Nephron (organoid): ENCODE measurements around the gene FANCE.

Experiments
- H3K27ac Mint-ChIP-seq, 3 experiments: 2 replicates each; pipeline ENCODE4 v1.8.0; 2020; ENCODE audit warnings: mixed read lengths in 3 of 3, mild to moderate bottlenecking in 2 of 3, moderate library complexity in 1 of 3
- H3K27me3 Mint-ChIP-seq: 2 replicates; pipeline ENCODE4 v1.8.0; 2021; ENCODE audit warnings: low read depth, mild to moderate bottlenecking, moderate library complexity, mixed read lengths
- H3K36me3 Mint-ChIP-seq: 2 replicates; pipeline ENCODE4 v1.8.0; 2020; ENCODE audit warnings: low read depth, mixed read lengths
- H3K4me1 Mint-ChIP-seq: 2 replicates; pipeline ENCODE4 v1.8.0; 2020; ENCODE audit warnings: mixed read lengths
- H3K4me3 Mint-ChIP-seq, 3 experiments: 2 replicates each; pipeline ENCODE4 v1.8.0; 2020; ENCODE audit warnings: mild to moderate bottlenecking in 3 of 3, mixed read lengths in 3 of 3, moderate library complexity in 2 of 3
- H3K9me3 Mint-ChIP-seq: 2 replicates; pipeline ENCODE4 v1.8.0; 2020; ENCODE audit warnings: mixed read lengths
- CTCF ChIP-seq, 3 experiments: fragments of 200-600 bp; sonication (generic); IDR thresholded peaks; one replicate each; pipeline ENCODE4 v1.5.0; 2021; ENCODE audit warnings: antibody characterized with exemption in 3 of 3; ENCODE audit not compliant: unreplicated experiment in 3 of 3

FANCE gene

DNA sequence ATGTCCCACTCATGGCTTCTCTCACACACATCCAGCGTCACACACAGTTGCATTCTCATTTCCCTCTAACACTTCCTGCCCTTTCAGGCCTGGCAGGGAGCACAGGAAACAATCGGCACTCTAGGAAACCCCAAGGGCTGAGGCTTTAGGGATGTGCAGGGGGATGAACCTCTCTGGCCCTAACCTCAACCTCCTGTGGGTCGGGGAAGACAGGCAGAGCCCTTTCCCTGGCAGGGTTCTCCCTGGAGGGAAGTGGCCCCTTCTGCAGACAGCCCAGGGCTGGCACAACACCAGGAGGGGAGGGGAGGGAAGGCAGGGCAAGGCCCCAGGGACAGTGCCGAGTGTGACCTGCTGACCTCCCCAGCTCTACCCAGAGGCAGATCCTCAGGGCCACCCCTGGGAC lies 42.0 kb downstream of the FANCE start:
- H3K27ac Mint-ChIP-seq, result peak overlapping the region; percentile 87 to 94 (median 93)
- peak overlapping the region; percentile 60 to 80 (median 74) for H3K4me3 Mint-ChIP-seq
- no peaks in the 10 kb centered on the region for H3K9me3 Mint-ChIP-seq
- H3K4me1 Mint-ChIP-seq, result peaks cover 63% of the 10 kb centered on the region
- no peaks in the 10 kb centered on the region for H3K27me3 Mint-ChIP-seq
- no peak for TF ChIP-seq CTCF (IDR thresholded peaks at IDR 0.05; ENCODE audit: unreplicated experiment in 3 of 3)
- no peaks in the 10 kb centered on the region for H3K36me3 Mint-ChIP-seq

DNA sequence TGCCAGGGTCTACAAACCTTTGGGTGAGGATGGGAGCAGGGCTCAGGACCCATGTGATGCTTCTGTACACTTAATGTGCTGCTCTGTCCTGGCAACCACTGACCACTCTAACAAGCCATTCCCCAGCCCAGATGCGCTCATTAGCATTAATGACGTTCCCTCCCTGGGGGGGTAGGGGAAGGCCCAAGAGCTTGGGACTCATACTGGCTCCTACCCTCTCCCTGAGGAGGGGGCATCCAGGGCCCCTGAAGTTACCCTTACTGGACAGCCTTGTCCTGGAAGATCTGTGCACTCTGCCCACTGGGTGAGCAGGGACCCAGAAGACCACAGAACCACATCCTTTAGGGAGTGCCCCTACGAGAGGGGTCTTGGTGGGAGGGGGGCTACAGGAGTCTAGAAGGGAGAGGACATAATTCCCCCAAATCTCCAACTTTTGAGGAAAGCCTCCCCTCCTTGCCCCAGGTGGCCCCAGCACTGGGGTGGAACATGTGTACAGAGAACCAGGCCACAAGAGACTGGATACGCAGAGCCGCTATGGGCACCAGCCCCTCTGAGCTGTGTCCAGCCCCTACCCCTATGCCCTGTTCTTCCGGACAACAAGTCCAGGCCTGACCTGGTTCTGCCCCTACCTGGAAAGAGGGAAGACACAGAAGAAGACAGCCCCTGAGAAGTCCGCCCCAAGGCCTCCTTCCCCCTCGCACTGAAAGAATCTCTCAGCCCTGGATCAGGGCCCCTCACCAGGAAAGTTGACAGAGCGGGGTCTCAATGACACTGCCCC lies 43.3 kb downstream of the FANCE start:
- no peak for TF ChIP-seq CTCF (IDR thresholded peaks at IDR 0.05; ENCODE audit: unreplicated experiment in 3 of 3)
- Mint-ChIP-seq H3K4me1 (peaks cover 65% of the 10 kb centered on the region), H3K27ac (peak overlapping the region; percentile 93 to 98 (median 97)), H3K36me3 (no peaks in the 10 kb centered on the region), H3K9me3 (no peaks in the 10 kb centered on the region), H3K27me3 (no peaks in the 10 kb centered on the region), H3K4me3 (peak overlapping the region; percentile 89 to 95 (median 93))

DNA sequence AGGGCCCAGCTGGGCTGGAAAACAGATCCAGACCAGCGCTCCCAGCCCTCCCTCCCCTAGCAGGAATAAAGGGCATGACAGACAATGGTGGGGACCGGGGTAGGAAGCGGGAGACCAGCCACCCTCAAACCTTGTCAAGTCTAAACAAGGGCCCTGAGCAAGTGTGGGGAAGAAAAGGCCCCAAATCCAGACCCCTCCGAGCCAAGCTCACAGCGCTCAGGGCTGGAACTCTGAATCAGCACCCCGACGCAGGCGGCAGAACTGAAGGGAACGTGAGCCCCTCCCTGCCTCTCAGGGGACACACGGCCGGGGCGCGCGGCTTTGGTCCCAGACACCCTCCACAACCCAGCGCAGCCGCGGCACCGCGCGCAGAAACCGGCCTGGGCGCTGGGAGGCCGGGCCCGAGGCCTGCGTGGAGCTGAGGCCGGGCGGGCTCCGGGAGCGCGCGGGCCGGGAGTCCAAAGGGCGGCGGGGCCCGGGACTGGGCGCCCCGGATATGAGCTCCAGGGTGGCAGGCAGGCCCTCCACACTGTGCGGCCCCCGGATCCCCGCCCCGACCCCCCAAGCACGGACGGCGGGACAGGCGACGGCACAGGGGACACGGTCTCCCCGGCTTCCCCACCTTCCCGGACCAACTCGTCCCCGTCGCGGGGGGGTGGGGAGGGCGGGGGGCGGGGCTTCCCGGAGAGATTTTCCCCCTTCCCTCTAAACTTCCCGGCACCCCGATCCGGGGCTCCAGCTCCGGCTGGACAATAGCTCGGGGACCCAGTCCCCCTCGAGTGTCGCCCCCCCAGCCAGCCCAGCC lies 44.1 kb downstream of the FANCE start:
- Mint-ChIP-seq H3K4me3 (peak overlapping the region; percentile 89 to 95 (median 93)), H3K36me3 (no peaks in the 10 kb centered on the region), H3K9me3 (no peaks in the 10 kb centered on the region), H3K27ac (peak overlapping the region; percentile 93 to 98 (median 97)), H3K27me3 (no peaks in the 10 kb centered on the region), H3K4me1 (peaks cover 65% of the 10 kb centered on the region)
- TF ChIP-seq CTCF (IDR thresholded peaks at IDR 0.05; ENCODE audit: unreplicated experiment in 3 of 3), result no peak

GRCh38 chr6:35496841-35497570 lies 44.9 kb downstream of the FANCE start, which contains the start of gene TEAD3:
Gene TEAD3 (minus strand): TSS chr6:35497079.
- TF ChIP-seq CTCF (IDR thresholded peaks at IDR 0.05; ENCODE audit: unreplicated experiment in 3 of 3), result peak in 1 of 3 experiments; percentile 14
- peaks cover 60% of the 10 kb centered on the region for H3K4me1 Mint-ChIP-seq
- no peaks in the 10 kb centered on the region for H3K27me3 Mint-ChIP-seq
- no peaks in the 10 kb centered on the region for H3K9me3 Mint-ChIP-seq
- H3K27ac Mint-ChIP-seq, result peak within 1 kb of the TSS; percentile 93 to 99 (median 97)
- H3K36me3 Mint-ChIP-seq, result no peaks in the 10 kb centered on the region
- H3K4me3 Mint-ChIP-seq, result peak within 1 kb of the TSS; percentile 89 to 95 (median 95)

GRCh38 chr6:35497571-35498421 lies 45.7 kb downstream of the FANCE start:
- Mint-ChIP-seq H3K27me3 (no peaks in the 10 kb centered on the region), H3K4me3 (peak overlapping the region; percentile 87 to 95 (median 94)), H3K36me3 (no peaks in the 10 kb centered on the region), H3K27ac (peak overlapping the region; percentile 90 to 99 (median 97)), H3K9me3 (no peaks in the 10 kb centered on the region), H3K4me1 (peaks cover 52% of the 10 kb centered on the region)
- TF ChIP-seq CTCF (IDR thresholded peaks at IDR 0.05; ENCODE audit: unreplicated experiment in 3 of 3), result no peak
